HG02623 (cell line): ENCODE measurements around the gene KRTAP29-1.
"Not testable (repeated sequence)": the region's sequence is repeated elsewhere in the genome, so short reads cannot be mapped to it uniquely, and the experiment has no call there.

ENCODE experiments used
- ATAC-seq: cut with Tn5 transposase; IDR thresholded peaks from one replicate; pipeline ENCODE4 v1.9.1; 2021; ENCODE audit warnings: moderate library complexity; ENCODE audit not compliant: unreplicated experiment

KRTAP29-1 gene

DNA sequence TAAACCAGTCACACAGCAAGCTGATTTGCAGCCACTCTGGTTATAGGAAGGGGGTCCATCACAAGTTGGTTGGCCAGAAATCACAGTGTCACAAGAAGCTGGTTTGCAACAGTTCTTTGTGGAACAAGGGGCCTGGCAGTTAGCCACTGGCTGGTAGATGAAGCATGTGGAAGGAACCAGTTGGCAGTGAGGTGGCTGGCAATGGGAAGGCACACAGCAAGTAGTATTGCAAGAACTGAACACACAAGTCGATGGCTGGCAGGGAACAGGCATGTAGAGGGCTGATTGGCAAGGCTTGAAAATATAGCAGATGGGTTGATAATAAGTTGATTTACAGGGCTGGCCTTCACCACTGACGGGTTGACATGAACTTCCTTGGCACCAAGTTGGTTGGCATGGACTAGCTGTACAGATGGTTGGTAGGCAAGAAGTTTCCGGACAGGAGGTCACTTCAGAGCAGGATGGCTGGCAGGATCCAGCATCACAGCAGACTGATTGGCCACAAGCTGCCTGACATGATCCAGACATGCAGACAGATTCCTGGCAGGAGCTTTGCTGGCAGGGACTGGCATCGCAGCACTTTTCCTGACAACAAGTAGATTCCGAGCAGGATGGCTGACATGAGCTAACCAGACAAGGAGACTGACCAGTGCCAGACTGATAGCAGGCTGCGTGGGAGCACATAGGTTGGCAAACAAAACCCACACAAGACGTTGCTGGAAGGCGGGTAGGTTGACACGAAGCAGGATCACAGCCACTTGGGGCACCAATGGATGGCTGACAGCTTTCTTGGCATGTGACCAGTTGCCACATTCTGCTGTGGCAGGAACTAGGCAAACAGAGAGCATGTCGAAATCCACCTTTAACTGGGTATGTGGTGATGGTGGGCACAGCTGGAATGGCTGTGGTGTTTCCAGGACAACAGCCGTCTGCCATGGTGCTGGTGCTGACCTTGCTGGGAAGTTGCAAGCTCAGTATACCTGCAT, at the start of gene KRTAP29-1:
Gene KRTAP29-1 (minus strand): TSS at position 936 of the 986 bp plus-strand sequence. CDS start 0 bp downstream, at position 936.
- no peak for ATAC-seq

DNA sequence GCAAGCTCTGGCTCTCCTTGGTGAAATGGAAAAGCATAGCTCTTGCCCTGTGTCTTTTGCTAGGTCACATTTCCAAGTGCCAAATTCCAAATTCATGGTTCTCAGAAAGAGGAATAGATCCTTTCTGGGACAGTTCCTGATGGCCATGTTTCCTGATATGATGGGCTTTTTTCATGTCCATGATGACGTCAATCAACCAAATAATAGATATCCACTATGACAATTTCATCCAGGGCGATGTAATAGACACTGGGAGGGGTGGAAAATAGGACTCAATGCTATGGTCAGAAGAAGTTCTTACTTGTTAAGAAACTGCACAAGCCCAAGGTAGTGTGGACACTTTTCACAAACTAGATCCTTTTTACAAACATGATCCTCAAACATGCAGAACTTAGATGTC, 48.5 kb upstream of the KRTAP29-1 start:
- ATAC-seq = no peak

DNA sequence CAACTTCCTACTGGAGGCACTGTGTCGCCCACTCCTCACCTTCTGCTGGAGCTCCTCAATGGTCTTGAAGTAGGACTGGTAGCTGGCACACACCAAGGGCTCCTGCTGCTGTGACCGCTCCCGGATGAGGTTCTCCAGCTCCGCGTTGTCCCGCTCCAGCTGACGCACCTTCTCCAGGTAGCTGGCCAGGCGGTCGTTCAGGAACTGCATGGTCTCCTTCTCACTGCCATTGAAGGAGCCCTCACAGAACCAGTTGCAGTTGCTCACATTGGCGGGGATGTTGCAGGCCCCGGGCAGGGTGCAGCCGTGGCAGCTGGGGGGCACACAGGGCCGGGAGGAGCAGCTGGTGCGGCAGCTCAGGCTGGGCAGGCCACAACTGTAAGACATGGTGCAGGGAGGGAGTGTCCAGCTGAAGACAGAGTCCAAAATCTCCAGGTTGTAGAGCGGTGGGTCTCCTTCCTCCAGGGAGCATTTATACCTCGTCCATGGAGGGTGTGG, 47.8 kb upstream of the KRTAP29-1 start, which contains the start of gene KRT33A:
Gene KRT33A (minus strand): TSS at position 448 of the 498 bp plus-strand sequence. CDS start 61 bp downstream, at position 387.
- ATAC-seq = not testable (repeated sequence)

GRCh38 chr17:41347869-41348760, 45.5 kb upstream of the KRTAP29-1 start:
- ATAC-seq = no peak

- not testable (repeated sequence) for ATAC-seq
These were observed 43.8 kb upstream of the KRTAP29-1 start for GRCh38 chr17:41346421-41346820.

DNA sequence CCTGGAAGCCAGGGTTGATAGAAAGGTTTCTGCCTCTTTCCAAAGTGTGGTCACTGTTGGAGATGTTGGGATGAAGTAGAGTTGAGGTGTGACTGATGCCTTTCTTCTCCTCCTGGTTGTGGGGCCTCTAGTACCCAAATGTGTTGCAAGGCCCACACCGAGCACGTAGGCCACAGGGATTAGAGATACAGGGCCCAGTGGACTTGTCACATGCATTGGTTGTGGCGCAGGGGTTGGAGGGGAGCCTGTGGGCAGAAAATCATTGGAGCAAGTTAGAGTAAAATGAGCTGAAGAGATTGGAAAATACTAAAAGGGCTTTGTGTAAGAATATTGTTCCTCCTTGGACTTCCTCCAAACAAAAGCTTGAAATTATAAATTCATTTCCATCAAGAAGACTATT, 43.3 kb upstream of the KRTAP29-1 start:
- no peak for ATAC-seq

DNA sequence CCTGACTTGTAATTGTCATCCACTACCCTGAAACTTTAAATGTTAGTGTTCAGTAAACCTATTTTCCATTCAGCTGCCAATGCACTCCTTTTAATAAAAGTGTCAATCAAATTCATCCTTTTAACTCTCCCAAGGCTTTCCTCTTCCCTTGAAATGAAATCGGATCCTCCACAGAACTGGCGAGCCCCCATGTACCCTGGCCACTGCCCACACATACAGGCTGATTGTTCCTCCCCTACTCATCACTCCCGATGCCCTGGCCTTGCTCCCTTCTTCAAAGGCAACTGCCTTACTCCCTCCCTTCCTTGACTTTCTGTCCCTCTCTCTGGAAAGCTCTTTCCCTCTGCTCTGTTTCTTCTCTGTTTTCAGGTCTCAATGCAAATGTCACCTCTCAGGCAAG, 40.4 kb upstream of the KRTAP29-1 start:
- no peak for ATAC-seq

- ATAC-seq = no peak
These were observed 38.5 kb upstream of the KRTAP29-1 start for GRCh38 chr17:41340934-41341861.

- no peak for ATAC-seq
These were observed 37.8 kb upstream of the KRTAP29-1 start for GRCh38 chr17:41340494-41340893.

- no peak for ATAC-seq
These were observed 37.0 kb upstream of the KRTAP29-1 start for GRCh38 chr17:41339571-41340172.

- no peak for ATAC-seq
These were observed 36.4 kb upstream of the KRTAP29-1 start for GRCh38 chr17:41338961-41339485.

GRCh38 chr17:41335747-41336146, 33.1 kb upstream of the KRTAP29-1 start:
- ATAC-seq = no peak

DNA sequence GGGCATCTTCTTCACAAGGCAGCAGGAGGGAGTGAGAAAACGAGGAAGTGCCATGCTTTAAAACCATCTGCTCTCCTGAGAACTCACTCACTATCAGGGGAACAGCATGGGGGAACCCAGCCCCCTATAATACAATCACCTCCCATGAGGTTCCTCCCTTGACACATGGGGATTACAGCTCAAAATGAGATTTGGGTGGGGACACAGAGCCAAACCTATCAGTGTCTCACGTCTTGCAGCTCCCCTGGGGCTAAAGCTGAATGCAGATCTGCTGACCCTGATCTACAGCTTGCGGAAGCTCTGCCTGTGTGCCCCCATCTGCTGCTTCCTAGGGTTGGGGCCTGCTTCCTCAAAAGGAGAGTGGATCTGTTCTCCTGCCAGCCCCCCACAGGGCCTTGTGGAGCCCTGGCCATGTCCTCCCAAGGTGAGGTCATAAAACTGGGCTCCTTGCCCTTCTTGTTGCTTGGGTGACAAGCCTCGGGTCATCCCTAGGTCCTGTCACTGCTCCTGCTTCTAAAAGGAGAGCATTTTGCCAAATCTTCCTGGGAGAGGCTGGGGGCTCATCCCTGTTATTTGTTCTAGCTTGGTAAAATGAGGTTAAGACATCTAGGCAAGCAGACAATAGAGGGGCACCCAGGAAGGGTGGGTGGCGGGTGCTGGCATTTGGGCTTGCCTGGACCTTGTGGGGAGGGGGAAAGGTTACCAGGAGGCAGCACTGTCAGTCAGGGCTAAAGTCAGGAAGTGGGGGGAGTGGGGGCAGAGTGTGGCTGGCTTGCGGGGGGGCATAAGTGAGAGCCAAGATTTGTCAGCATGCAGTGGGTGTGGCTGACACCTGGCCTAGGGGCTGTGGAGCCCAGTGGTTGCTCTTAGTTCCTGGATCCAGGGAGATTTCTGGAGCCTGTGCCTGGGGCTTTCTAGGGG, 32.0 kb upstream of the KRTAP29-1 start:
- no peak for ATAC-seq

DNA sequence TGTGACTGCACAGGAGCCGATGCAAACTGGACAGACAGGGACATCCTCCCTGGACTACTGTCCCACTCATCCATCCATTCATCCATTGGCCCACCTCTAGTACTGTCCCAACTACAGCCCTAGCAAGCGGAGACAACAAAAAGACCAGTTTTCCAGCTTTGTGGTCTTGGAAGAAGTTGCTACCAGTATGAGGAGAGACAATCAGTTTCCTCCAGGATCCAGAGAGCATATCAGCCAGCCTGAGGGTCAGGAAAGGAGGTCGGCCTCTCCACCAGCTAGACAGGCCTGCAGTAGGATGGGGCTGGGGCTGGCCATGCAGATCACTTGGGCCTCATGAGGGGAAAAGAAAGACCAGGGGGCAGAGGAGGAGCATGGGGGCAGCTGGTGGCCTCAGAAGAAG, 31.2 kb upstream of the KRTAP29-1 start:
- ATAC-seq = no peak

- no peak for ATAC-seq
These were observed 30.4 kb upstream of the KRTAP29-1 start for GRCh38 chr17:41333098-41333497.

GRCh38 chr17:41332239-41332638, 29.6 kb upstream of the KRTAP29-1 start:
- no peak for ATAC-seq

- ATAC-seq = no peak
These were observed 29.0 kb upstream of the KRTAP29-1 start for GRCh38 chr17:41331606-41332005.

DNA sequence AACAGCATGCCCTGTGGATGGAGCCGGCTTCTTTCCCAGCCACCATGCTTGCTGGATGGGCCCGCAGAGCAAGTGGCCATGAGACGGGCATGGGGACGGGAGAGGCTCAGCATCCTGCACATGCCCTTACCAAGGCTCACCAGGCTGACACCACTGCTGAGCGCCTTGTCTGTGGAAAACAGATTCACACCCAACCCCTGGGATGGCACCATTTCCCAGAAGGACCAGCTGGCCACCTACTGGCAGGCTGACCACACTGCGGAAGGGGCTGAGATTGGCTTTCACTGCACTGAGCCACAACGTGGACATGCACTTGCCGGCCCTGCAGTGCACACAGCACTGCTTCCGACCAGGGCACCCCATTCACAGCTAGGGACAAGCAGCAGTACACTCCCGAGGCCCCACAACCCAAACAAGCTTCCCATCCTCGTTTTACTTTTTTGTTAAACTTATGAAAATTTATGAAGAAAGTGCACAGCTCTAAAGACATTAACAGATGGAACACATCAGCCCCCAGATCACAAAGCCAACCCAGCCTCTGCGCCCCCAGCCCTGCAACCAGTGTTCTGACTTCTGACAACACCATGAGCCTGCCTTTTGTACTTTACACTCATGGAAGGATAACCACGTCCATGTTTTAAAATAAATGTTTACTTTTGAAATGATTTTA, 26.8 kb upstream of the KRTAP29-1 start:
- no peak for ATAC-seq
